Breast epithelium (tissue), 3 donors: ENCODE results near the gene TMEM255B.

Experiments used
- POLR2A ChIP-seq: fragments of 450-650 bp; IDR thresholded peaks from one replicate; pipeline ENCODE4 v1.6.1; 2016; ENCODE audit warnings: antibody characterized with exemption, mild to moderate bottlenecking, moderate library complexity
- POLR2AphosphoS5 ChIP-seq, 3 donors: sonication (generic); formaldehyde crosslinking; IDR thresholded peaks; one replicate each; pipeline ENCODE4 v1.6.1; 2017; ENCODE audit warnings: antibody characterized with exemption in 3 of 3
- TF ChIP-seq, protein P1 (sequence below), 3 donors: fragments of 450-650 bp; IDR thresholded peaks; one replicate each; pipeline ENCODE4 v1.5.1; 2016 to 2017; ENCODE audit warnings: antibody characterized with exemption in 3 of 3, mild to moderate bottlenecking in 3 of 3, moderate library complexity in 3 of 3

DNA sequence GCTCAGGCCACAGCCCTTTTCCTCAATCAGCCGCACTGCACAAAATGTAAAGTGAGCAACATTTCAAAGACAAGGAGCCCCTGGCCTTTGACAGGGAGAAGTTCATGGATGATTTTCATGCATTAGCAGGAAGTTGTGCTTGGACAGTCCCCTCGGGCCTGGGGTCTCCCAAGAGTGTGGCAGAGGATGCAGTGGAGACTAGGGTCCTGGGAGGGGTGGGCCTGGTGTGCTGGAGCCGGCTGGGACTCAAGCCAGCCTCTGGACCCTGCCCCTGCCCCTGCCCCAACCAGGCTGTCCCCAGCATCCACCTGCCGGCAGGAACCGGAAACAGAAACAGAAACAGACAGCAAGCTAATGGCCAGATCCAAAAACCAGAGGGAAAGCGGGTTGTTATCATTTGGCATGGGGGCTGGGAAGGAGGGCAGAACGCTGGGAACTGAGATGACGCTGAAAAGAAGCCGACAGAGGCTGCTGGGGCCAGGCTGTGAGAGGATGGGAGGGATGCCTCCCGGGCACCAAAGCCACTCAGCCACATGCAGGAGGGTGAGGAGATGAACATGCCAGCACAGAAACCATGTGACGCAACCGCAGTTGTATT is 102.5 kb downstream of the TMEM255B start:
- TF ChIP-seq, protein P1, sequence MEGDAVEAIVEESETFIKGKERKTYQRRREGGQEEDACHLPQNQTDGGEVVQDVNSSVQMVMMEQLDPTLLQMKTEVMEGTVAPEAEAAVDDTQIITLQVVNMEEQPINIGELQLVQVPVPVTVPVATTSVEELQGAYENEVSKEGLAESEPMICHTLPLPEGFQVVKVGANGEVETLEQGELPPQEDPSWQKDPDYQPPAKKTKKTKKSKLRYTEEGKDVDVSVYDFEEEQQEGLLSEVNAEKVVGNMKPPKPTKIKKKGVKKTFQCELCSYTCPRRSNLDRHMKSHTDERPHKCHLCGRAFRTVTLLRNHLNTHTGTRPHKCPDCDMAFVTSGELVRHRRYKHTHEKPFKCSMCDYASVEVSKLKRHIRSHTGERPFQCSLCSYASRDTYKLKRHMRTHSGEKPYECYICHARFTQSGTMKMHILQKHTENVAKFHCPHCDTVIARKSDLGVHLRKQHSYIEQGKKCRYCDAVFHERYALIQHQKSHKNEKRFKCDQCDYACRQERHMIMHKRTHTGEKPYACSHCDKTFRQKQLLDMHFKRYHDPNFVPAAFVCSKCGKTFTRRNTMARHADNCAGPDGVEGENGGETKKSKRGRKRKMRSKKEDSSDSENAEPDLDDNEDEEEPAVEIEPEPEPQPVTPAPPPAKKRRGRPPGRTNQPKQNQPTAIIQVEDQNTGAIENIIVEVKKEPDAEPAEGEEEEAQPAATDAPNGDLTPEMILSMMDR (IDR thresholded peaks at IDR 0.05) = no peak
- no peak for TF ChIP-seq POLR2AphosphoS5 (IDR thresholded peaks at IDR 0.05)
- TF ChIP-seq POLR2A = no peak
